DMS114 treated with DMSO at 0.1 percent for 48 hours (cell line): ENCODE measurements around the gene IGSF9B.
"Not testable (repeated sequence)": the region's sequence is repeated elsewhere in the genome, so short reads cannot be mapped to it uniquely, and the experiment has no call there.

Experiments used
- DNase-seq: peaks from one replicate; lab custom pipeline; 2025; ENCODE audit not compliant: unreplicated experiment; lab: John Stamatoyannopoulos, UW

The IGSF9B gene, protein sequence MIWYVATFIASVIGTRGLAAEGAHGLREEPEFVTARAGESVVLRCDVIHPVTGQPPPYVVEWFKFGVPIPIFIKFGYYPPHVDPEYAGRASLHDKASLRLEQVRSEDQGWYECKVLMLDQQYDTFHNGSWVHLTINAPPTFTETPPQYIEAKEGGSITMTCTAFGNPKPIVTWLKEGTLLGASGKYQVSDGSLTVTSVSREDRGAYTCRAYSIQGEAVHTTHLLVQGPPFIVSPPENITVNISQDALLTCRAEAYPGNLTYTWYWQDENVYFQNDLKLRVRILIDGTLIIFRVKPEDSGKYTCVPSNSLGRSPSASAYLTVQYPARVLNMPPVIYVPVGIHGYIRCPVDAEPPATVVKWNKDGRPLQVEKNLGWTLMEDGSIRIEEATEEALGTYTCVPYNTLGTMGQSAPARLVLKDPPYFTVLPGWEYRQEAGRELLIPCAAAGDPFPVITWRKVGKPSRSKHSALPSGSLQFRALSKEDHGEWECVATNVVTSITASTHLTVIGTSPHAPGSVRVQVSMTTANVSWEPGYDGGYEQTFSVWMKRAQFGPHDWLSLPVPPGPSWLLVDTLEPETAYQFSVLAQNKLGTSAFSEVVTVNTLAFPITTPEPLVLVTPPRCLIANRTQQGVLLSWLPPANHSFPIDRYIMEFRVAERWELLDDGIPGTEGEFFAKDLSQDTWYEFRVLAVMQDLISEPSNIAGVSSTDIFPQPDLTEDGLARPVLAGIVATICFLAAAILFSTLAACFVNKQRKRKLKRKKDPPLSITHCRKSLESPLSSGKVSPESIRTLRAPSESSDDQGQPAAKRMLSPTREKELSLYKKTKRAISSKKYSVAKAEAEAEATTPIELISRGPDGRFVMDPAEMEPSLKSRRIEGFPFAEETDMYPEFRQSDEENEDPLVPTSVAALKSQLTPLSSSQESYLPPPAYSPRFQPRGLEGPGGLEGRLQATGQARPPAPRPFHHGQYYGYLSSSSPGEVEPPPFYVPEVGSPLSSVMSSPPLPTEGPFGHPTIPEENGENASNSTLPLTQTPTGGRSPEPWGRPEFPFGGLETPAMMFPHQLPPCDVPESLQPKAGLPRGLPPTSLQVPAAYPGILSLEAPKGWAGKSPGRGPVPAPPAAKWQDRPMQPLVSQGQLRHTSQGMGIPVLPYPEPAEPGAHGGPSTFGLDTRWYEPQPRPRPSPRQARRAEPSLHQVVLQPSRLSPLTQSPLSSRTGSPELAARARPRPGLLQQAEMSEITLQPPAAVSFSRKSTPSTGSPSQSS (N-terminal part only)

DNA sequence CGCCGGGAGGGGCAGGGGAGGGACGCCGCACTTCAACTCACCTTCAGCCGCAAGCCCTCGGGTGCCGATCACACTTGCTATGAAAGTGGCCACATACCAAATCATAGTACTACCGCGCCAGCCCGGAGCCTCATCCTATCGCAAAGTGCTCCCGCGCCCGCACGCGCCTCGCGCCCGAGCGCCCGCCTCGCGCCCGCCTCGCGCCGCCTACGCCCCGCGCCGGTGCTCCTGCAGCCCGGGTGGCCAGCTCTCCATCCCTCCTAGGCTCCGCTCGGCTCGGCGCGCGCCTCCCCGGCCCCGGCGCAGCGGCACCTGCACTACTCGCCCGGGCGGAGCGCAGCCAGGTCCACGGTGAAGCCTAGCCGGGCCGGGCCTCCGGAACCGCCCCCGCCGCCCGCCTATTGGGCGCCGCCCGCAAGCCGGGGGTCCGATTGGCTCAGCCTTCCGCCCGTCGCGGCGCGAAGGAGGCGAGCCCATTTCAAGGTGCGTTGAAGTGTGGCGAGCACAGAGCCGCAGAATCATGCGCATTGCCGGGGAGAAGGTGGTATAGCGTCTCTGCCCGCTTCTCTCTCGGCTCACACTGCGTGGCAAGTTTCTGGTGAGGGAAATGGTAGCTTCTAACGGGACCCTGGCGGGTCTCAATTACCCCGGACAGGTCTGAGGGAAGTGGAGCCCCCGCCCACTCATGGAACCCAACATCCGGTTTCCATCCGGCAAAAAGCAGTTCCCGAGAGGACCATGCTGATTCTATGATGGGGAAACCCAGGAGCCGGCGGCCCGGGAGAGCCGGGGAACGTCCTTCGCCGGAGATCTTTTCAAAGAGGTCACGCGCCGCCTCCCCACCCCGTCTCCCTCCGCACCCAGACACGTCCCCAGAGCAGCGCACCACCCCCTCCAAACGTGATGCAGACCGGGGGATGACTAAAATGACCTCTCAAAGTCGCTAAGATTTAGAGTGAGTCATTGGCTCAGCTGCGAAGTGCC, at the start of gene IGSF9B:
TSS of gene IGSF9B (minus strand) at position 319 of the 984 bp plus-strand sequence. CDS start at position 105, 214 bp downstream.
- peak; percentile 50 for DNase-seq

DNA sequence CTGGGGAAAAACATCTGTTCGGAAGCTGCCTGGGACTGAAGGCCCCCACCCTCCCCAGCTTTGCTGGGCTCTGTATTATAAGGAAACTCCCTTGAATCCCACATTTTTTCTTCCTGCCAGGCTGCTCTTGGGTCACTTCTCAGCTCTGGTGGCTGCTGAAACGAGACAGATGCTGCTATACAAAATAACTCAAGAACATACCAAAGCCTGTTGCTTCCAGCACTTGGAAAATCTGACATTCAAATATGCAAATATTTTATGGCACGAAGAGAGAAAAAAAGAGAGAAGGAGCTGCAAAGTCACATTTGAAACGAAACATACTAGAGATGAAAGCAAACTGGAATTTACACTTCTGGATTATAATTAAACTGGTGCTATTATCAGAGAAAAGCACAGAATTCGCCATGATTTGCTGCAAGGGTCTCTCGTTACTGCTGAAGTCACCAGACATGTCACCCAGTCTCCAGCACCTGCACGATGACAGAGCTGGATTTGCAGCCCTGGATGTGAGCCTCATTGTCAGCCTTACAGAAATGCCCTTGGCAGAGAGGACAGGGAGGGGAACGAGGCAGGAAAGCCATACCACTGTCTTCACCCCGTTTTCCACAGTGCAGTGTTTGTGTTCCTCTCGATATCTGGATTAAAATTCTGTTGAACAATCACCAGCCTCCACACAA, 47.9 kb upstream of the IGSF9B start:
- no peak for DNase-seq

GRCh38 chr11:134003792-134004495, 47.2 kb upstream of the IGSF9B start:
- DNase-seq = no peak

DNA sequence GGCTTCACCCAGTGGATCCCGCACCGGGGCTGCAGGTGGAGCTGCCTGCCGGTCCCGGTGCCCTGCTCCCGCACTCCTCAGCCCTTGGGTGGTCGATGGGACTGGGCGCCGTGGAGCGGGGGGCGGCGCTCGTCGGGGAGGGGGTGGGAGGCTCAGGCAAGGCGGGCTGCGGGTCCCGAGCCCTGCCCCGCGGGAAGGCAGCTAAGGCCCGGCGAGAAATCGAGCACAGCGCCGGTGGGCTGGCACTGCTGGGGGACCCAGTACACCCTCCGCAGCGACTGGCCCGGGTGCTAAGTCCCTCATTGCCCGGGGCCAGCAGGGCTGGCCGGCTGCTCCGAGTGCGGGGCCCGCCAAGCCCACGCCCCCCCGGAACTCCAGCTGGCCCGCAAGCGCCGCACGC, 46.1 kb upstream of the IGSF9B start:
- DNase-seq = not testable (repeated sequence)

DNA sequence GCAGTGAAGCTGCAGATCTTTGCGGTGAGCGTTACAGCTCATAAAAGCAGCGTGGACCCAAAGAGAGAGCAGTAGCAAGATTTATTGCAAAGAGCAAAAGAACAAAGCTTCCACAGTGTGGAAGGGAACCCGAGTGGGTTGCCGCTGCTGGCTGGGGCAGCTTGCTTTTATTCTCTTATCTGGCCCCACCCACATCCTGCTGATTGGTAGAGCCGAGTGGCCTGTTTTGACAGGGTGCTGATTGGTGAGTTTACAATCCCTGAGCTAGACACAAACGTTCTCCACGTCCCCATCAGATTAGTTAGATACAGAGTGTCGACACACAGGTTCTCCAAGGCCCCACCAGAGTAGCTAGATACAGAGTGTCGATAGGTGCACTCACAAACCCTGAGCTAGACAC, 45.6 kb upstream of the IGSF9B start:
- not testable (repeated sequence) for DNase-seq

DNA sequence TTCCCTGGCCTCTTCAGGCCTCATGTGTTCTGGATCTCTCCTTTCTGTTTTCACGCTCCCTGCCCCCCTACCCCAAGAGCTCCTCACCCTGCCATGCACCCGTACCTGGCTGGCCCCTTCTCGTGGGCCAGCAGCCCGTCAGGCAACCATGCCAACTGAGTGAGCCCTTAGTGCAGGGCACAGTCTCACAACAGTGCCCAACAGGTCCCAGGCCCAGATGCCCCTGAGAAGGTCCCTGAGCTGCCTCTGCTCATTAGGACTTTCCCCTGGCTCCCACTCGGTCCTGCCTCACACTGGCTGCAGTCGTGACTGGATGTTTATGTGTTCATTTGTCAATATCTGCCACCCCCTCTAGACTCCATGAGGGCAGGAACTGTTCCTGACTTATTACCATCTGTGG, 44.8 kb upstream of the IGSF9B start:
- no peak for DNase-seq

- DNase-seq = no peak
These were observed 44.3 kb upstream of the IGSF9B start for GRCh38 chr11:134001088-134001487.

DNA sequence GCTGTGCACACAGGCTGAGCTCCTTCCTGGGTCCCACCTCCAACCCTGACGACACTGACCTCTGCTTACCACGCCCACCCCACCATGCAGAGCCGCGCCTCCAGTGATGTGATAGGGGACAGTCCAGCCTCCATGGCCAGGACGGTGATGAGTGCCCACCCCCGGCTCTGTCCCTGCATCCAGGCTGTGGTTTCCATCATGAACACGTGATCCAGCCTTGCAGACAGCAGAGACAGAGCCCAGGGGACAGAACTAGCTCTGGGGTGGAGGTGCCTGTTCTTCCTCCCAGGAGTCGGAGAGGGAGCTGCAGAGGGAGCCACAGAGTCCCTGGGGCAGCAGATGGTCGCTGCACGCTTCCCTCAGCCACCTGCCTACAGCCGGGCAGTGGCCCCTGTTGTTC, 42.6 kb upstream of the IGSF9B start:
- no peak for DNase-seq

DNA sequence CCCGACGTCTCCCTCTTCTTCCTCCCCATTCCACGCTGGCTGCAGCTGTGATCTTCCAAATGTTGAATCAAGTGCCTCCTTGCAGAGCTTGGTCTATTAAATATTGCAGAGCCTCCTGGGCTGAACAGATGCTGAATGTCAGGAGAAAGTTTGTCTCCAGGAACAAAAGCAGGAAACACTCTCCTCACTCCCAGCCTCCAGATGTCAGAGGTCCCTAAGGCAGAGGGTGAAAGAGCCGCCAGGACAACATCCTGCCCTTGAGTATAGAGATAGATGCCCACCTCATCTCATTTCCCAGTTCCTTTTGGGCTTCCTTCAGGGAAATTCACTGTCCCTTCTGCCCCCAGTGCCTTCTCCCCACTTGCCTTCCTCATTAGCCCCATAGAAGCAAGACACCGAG, 40.8 kb upstream of the IGSF9B start:
- no peak for DNase-seq

- no peak for DNase-seq
These were observed 39.9 kb upstream of the IGSF9B start for GRCh38 chr11:133996671-133997070.

- no peak for DNase-seq
These were observed 38.3 kb upstream of the IGSF9B start for GRCh38 chr11:133995066-133995465.

GRCh38 chr11:133993921-133994320, 37.2 kb upstream of the IGSF9B start:
- DNase-seq = no peak

GRCh38 chr11:133993107-133993506, 36.3 kb upstream of the IGSF9B start:
- no peak for DNase-seq

GRCh38 chr11:133992121-133992520, 35.4 kb upstream of the IGSF9B start:
- no peak for DNase-seq

GRCh38 chr11:133991101-133991500, 34.3 kb upstream of the IGSF9B start:
- DNase-seq = no peak

DNA sequence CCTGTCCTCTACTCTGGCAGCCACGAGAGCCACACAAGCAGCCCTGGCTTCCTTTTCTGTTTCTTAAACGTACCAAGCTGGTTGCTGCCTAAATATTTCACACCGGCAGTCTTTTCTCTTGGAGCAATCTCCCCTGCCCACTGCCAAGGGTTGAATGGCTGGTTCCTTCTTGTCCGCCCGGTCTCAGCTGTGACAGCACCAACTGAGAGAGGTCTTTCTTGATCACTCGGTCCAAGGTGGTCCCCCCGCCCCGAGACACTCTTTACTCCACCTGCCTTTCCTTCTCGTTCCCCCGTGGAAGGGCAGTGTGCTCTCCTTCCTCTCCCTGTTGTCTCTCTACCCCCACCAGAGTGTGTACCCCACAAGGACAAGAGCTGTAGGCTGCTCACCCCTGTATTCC, 33.7 kb upstream of the IGSF9B start:
- DNase-seq = no peak

DNA sequence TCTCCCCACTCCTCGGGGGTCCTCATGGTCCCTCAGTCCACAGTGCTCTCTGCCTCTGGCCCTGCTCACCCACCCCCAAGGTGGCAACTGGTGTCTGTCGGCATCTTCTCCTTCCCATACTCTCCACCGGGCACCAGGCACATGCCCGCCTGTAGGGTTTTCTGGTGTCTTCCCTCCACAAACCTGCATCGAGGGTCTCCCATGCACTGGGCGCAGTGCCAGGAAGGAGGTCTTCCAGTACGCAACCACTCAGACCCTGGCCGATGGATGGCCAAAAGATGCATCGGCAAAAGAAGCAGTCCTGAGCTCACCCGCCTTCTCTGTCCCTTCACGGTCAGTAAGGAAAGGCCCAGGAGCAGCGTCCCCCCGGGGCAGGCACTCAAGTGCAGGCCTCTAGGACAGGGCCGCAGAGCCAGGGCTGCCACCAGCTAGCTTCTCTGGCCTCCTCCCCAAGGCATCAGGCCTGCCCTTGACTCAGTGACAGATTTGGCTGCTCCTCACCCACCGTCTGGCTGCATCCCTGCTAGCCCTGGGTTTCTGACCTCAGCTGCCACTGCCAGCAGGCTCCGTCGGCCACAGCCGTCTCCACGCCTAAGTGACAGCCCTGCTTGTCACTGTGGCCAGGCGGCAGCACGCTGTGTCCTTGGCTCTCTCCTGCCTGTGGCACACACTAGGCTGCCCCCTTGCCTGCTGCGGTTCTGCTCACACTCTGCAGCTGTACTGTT, 32.1 kb upstream of the IGSF9B start:
- no peak for DNase-seq

DNA sequence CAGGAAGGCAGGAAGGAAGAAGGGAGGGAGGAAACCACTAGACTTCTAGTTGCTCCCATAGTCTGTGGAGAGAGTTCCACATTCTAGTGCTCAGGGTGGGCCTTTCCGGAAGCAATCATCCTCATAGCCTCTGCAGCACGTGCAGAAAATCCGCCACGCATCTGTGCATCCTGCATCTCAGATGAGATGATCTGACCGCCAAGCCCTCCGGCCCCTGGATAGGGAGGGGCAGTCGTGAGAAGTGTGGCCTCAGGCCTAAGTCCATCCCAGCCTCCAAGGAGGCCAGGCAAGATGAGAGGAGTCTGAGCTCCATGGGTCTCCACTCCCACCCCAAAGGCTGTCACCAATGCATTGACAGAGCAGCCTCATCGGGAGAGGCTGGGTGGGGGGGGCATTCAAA, 30.4 kb upstream of the IGSF9B start:
- no peak for DNase-seq
